ENCODE measurements around the gene TANK.
A peak's percentile ranks its signal among the peaks of the same experiment; 100 is the strongest.

TANK gene

GRCh38 chr2:161166538-161167409 lies 6.5 kb downstream of the TANK start:
- no peak for TF ChIP-seq CTCF (IDR thresholded peaks at IDR 0.05)
- no peak for DNase-seq (ENCODE audit: low spot score)
- Histone ChIP-seq H3K27ac (peak overlapping the region in 1 of 2 donors; percentile 4), H3K4me3 (no peak overlapping the region)

- no peak for DNase-seq (ENCODE audit: low spot score)
- no peak for TF ChIP-seq CTCF (IDR thresholded peaks at IDR 0.05)
- Histone ChIP-seq H3K4me3 (no peak overlapping the region), H3K27ac (no peak overlapping the region)
These were observed 9.1 kb downstream of the TANK start for GRCh38 chr2:161169335-161169734.

- DNase-seq (ENCODE audit: low spot score): no peak
- Histone ChIP-seq H3K27ac (no peak overlapping the region), H3K4me3 (no peak overlapping the region)
- TF ChIP-seq CTCF (IDR thresholded peaks at IDR 0.05): no peak
These were observed 10.1 kb downstream of the TANK start for GRCh38 chr2:161170377-161170776.

- DNase-seq (ENCODE audit: low spot score): no peak
- H3K27ac ChIP-seq: no peak overlapping the region
- H3K4me3 ChIP-seq: no peak overlapping the region
- no peak for TF ChIP-seq CTCF (IDR thresholded peaks at IDR 0.05)
These were observed 11.0 kb downstream of the TANK start for GRCh38 chr2:161170958-161171932.

- no peak for DNase-seq (ENCODE audit: low spot score)
- H3K27ac ChIP-seq: no peak overlapping the region
- TF ChIP-seq CTCF (IDR thresholded peaks at IDR 0.05): no peak
- H3K4me3 ChIP-seq: no peak overlapping the region
These were observed 12.8 kb downstream of the TANK start for GRCh38 chr2:161172901-161173540.

GRCh38 chr2:161173541-161174194 lies 13.4 kb downstream of the TANK start:
- DNase-seq (ENCODE audit: low spot score): no peak
- Histone ChIP-seq H3K27ac (no peak overlapping the region), H3K4me3 (no peak overlapping the region)
- no peak for TF ChIP-seq CTCF (IDR thresholded peaks at IDR 0.05)
